HCT116 (cell line): ENCODE measurements around the gene IL1RL1. TPM values are rescaled to one million over a fixed set of nuclear protein-coding genes. Genes with fewer than 3 reads are reported as not detected.

Experiments
- ATAC-seq: fragments of 200-7000 bp; cut with Tn5 transposase; 2 replicates; pipeline ENCODE4 v1.9.1; 2020; ENCODE audit warnings: mild to moderate bottlenecking, moderate library complexity
- BruUV-seq: library from RNA; stranded (reverse); fragments of 400-500 nt; replicated peaks from 2 replicates; lab custom pipeline; 2021; lab: Mats Ljungman, UMichigan
- CTCF ChIA-PET: fragments of 300-600 bp; sonication (Branson Sonifier 250); formaldehyde crosslinking; loops from one replicate; lab custom pipeline; 2021; ENCODE audit warnings: antibody characterized with exemption; lab: Charles Lee
- POLR2A ChIA-PET: fragments of 300-600, 350-600 bp; sonication (Branson Sonifier 250); formaldehyde crosslinking; loops from one replicate; lab custom pipeline; 2021; ENCODE audit warnings: antibody characterized with exemption; lab: Charles Lee
- RAD21 ChIA-PET, 2 experiments: fragments of 300-600 bp; sonication (Branson Sonifier 250); formaldehyde crosslinking; loops; one replicate each; lab custom pipeline; 2023; ENCODE audit warnings: low total read pairs in 2 of 2; ENCODE audit not compliant: uncharacterized antibody in 2 of 2, unreplicated experiment in 2 of 2, low non-redundant PET in 1 of 2; lab: Charles Lee
- DNase-seq: peaks from one replicate; pipeline ENCODE4 v3.0.0-alpha.2; 2010; ENCODE audit warnings: low read depth, low spot score
- H2AFZ ChIP-seq: fragments of 200-600 bp; shearing (Covaris generic), sonication (generic); 2 replicates; pipeline ENCODE4 v1.6.1; 2017; ENCODE audit warnings: low read depth, mixed run types, mixed read lengths, antibody characterized with exemption, low read length; ENCODE audit not compliant: poor library complexity, severe bottlenecking
- H3K27ac ChIP-seq: 2 replicates; pipeline ENCODE4 v1.5.1; 2012; ENCODE audit warnings: low read depth, low read length
- H3K27me3 ChIP-seq: fragments of 200-600 bp; sonication (generic); 2 replicates; pipeline ENCODE4 v1.6.1; 2016; ENCODE audit warnings: mixed run types, low read length, mixed read lengths; ENCODE audit not compliant: insufficient read depth
- H3K36me3 ChIP-seq, 2 experiments: fragments of 200-500 bp in 1 of 2; fragments of 200-600 bp in 1 of 2; sonication (Bioruptor generic) in 1 of 2; sonication (generic) in 1 of 2; 2 replicates each; pipeline versions ENCODE4 v1.5.1 to v1.6.1; 2014 to 2016; ENCODE audit warnings: low read length in 2 of 2, inconsistent platforms in 1 of 2, mixed read lengths in 1 of 2, mixed run types in 1 of 2; ENCODE audit not compliant: insufficient read depth in 2 of 2, control insufficient read depth in 1 of 2
- H3K4me1 ChIP-seq, 2 experiments: fragments of 200-600 bp in 1 of 2; sonication (generic) in 1 of 2; 2 replicates each; pipeline versions ENCODE4 v1.5.1 to v1.6.1; 2012 to 2017; ENCODE audit warnings: low read length in 2 of 2, inconsistent platforms in 1 of 2, mild to moderate bottlenecking in 1 of 2, mixed read lengths in 1 of 2, mixed run types in 1 of 2, moderate library complexity in 1 of 2; ENCODE audit not compliant: insufficient read depth in 2 of 2, control insufficient read depth in 1 of 2
- H3K4me2 ChIP-seq: fragments of 200-600 bp; sonication (generic); 2 replicates; pipeline ENCODE4 v1.6.1; 2017; ENCODE audit warnings: mixed run types, low read length, mixed read lengths
- H3K4me3 ChIP-seq, 2 experiments: fragments of 200-600 bp in 1 of 2; sonication (generic) in 1 of 2; replicated peaks in 1 of 2; 2 replicates each; pipeline ENCODE4 v1.5.1; 2011 to 2016; ENCODE audit warnings: low read length in 2 of 2, control low read depth in 1 of 2, low read depth in 1 of 2, mild to moderate bottlenecking in 1 of 2, mixed read lengths in 1 of 2, mixed run types in 1 of 2
- H3K79me2 ChIP-seq: fragments of 200-600 bp; sonication (generic); 2 replicates; pipeline ENCODE4 v1.6.1; 2017; ENCODE audit warnings: mild to moderate bottlenecking, mixed run types, low read length, moderate library complexity, mixed read lengths; ENCODE audit not compliant: insufficient read depth
- H3K9ac ChIP-seq: fragments of 200-600 bp; sonication (generic); 2 replicates; pipeline ENCODE4 v1.6.1; 2016; ENCODE audit warnings: low read length, mixed read lengths
- H3K9me2 ChIP-seq: fragments of 200-600 bp; sonication (generic), shearing (Covaris generic); 2 replicates; pipeline ENCODE4 v1.6.1; 2017; ENCODE audit warnings: mixed run types, mild to moderate bottlenecking, moderate library complexity; ENCODE audit not compliant: insufficient read depth
- H3K9me3 ChIP-seq, 2 experiments: fragments of 200-500 bp in 1 of 2; fragments of 200-600 bp in 1 of 2; sonication (Bioruptor generic) in 1 of 2; sonication (generic) in 1 of 2; 2 replicates each; pipeline ENCODE4 v1.6.1; 2014 to 2017; ENCODE audit warnings: low read length in 2 of 2, mixed read lengths in 2 of 2, inconsistent platforms in 1 of 2, low read depth in 1 of 2, mild to moderate bottlenecking in 1 of 2, mixed run types in 1 of 2, moderate library complexity in 1 of 2; ENCODE audit not compliant: control insufficient read depth in 1 of 2, insufficient read depth in 1 of 2
- H4K20me1 ChIP-seq: fragments of 200-600 bp; sonication (generic), shearing (Covaris generic); 2 replicates; pipeline ENCODE4 v1.6.1; 2017; ENCODE audit warnings: mixed run types, mild to moderate bottlenecking, moderate library complexity; ENCODE audit not compliant: insufficient read depth
- CEBPB ChIP-seq: IDR thresholded peaks from 2 replicates; pipeline ENCODE4 v1.6.1; 2012; ENCODE audit warnings: low read depth
- EGR1 ChIP-seq: IDR thresholded peaks from 2 replicates; pipeline ENCODE4 v1.6.1; 2012; ENCODE audit warnings: low read depth
- EZH2 ChIP-seq: fragments of 200-600 bp; sonication (generic); IDR thresholded peaks from 2 replicates; pipeline ENCODE4 v1.6.1; 2017; ENCODE audit warnings: antibody characterized with exemption, mixed run types
- JUND ChIP-seq: IDR thresholded peaks from 2 replicates; pipeline ENCODE4 v1.6.1; 2012
- POLR2AphosphoS5 ChIP-seq: IDR thresholded peaks from 2 replicates; pipeline ENCODE4 v1.6.1; 2011; ENCODE audit warnings: mild to moderate bottlenecking, low read depth, low read length, moderate library complexity
- REST ChIP-seq: IDR thresholded peaks from 2 replicates; pipeline ENCODE4 v1.6.1; 2012; ENCODE audit warnings: low read depth
- SIN3A ChIP-seq: IDR thresholded peaks from 2 replicates; pipeline ENCODE4 v1.6.1; 2012; ENCODE audit warnings: low read depth
- YY1 ChIP-seq: IDR thresholded peaks from 2 replicates; pipeline ENCODE4 v1.6.1; 2011; ENCODE audit warnings: low read length, low read depth, moderate library complexity, mild to moderate bottlenecking; ENCODE audit not compliant: insufficient replicate concordance; ENCODE audit errors: extremely low read depth
- ZNF274 ChIP-seq: fragments of 200-500 bp; sonication (Bioruptor generic); IDR thresholded peaks from 2 replicates; pipeline ENCODE4 v1.6.1; 2014; ENCODE audit warnings: mild to moderate bottlenecking, low read depth, low read length, inconsistent platforms
- intact Hi-C: fragments of 100-400 bp; cut with micrococcal nuclease; formaldehyde crosslinking; loops from 2 replicates; pipeline ENCODE4 v1.10.0; 2022
- total RNA-seq: library from RNA; stranded (reverse); gene quantifications from one replicate; pipeline ENCODE4 v1.2.1, GENCODE V29; 2021; ENCODE audit not compliant: unreplicated experiment
- TF ChIP-seq, protein P1 (sequence below): IDR thresholded peaks from 2 replicates; pipeline ENCODE4 v1.6.1; 2012
- TF ChIP-seq, protein P2 (sequence below): IDR thresholded peaks from 2 replicates; pipeline ENCODE4 v1.6.1; 2011; ENCODE audit warnings: mild to moderate bottlenecking, low read length, moderate library complexity; ENCODE audit not compliant: insufficient replicate concordance; ENCODE audit errors: extremely low read depth

Gene IL1RL1
- total RNA-seq, 1 experiment from 2014 or later, result not detected

DNA sequence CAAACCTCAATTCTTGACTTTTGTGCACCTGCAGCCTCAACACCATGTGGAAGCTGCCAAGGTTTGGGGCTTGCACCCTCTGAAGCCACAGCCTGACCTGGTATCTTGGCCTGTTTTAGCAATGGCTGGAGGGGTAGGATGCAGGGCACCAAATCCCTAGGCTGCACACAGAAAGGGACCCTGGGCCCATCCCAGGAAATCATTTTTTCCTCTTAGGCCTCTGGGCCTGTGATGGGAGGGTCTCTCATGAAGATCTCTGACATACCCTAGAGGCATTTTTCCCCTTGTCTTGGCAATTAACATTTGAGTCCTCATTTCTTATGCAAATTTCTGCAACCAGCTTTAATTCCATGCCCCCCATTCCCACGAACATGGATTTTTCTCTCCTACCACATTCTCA, 54.4 kb downstream of the IL1RL1 start:
- H3K27ac ChIP-seq, result no peak overlapping the region
- no peak overlapping the region for H2AFZ ChIP-seq
- ChIA-PET POLR2A (no interaction called here), CTCF (no interaction called here), RAD21 (no interaction called here)
- H3K9me2 ChIP-seq, result no peaks in the 10 kb centered on the region
- H3K9me3 ChIP-seq, result peaks cover 0 to 7% of the 10 kb centered on the region in 2 experiments; a peak in 2 of 4 replicates
- no TSS peak for BruUV-seq
- no peaks in the 10 kb centered on the region for H3K27me3 ChIP-seq
- H3K4me1 ChIP-seq, result no peaks in the 10 kb centered on the region
- no peak for ATAC-seq
- H4K20me1 ChIP-seq, result no peaks in the 10 kb centered on the region
- no peak for DNase-seq
- intact Hi-C loops, result no loop called here
- no peak overlapping the region for H3K9ac ChIP-seq
- no peaks in the 10 kb centered on the region for H3K36me3 ChIP-seq
- TF ChIP-seq SIN3A (no peak), ZNF274 (no peak), POLR2AphosphoS5 (no peak)
- TF ChIP-seq, protein P1, sequence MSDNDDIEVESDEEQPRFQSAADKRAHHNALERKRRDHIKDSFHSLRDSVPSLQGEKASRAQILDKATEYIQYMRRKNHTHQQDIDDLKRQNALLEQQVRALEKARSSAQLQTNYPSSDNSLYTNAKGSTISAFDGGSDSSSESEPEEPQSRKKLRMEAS, result no peak
- TF ChIP-seq, protein P2, sequence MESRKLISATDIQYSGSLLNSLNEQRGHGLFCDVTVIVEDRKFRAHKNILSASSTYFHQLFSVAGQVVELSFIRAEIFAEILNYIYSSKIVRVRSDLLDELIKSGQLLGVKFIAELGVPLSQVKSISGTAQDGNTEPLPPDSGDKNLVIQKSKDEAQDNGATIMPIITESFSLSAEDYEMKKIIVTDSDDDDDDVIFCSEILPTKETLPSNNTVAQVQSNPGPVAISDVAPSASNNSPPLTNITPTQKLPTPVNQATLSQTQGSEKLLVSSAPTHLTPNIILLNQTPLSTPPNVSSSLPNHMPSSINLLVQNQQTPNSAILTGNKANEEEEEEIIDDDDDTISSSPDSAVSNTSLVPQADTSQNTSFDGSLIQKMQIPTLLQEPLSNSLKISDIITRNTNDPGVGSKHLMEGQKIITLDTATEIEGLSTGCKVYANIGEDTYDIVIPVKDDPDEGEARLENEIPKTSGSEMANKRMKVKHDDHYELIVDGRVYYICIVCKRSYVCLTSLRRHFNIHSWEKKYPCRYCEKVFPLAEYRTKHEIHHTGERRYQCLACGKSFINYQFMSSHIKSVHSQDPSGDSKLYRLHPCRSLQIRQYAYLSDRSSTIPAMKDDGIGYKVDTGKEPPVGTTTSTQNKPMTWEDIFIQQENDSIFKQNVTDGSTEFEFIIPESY, result no peak
- TF ChIP-seq, all 23 proteins: peak for 0
- Histone ChIP-seq H3K4me3 (no peak overlapping the region), H3K79me2 (no peaks in the 10 kb centered on the region), H3K4me2 (no peak overlapping the region)

- H3K9me3 ChIP-seq, result peaks cover 0 to 7% of the 10 kb centered on the region in 2 experiments; a peak in 2 of 4 replicates
- H2AFZ ChIP-seq, result no peak overlapping the region
- POLR2A ChIA-PET, result no interaction called here
- no peak overlapping the region for H3K27ac ChIP-seq
- no peak overlapping the region for H3K4me2 ChIP-seq
- DNase-seq (no peak), ATAC-seq (no peak)
- no peaks in the 10 kb centered on the region for H3K36me3 ChIP-seq
- intact Hi-C loops, result no loop called here
- H3K4me3 ChIP-seq, result no peak overlapping the region
- H3K9ac ChIP-seq, result no peak overlapping the region
- no peaks in the 10 kb centered on the region for H3K27me3 ChIP-seq
- RAD21 ChIA-PET, result no interaction called here
- H3K79me2 ChIP-seq, result no peaks in the 10 kb centered on the region
- CTCF ChIA-PET, result no interaction called here
- H3K4me1 ChIP-seq, result no peaks in the 10 kb centered on the region
- H3K9me2 ChIP-seq, result no peaks in the 10 kb centered on the region
- no TSS peak for BruUV-seq
- H4K20me1 ChIP-seq, result no peaks in the 10 kb centered on the region
- no peak for TF ChIP-seq JUND
- no peak for TF ChIP-seq CEBPB
- TF ChIP-seq EGR1, result no peak
- TF ChIP-seq REST, result no peak
- TF ChIP-seq, protein P2, result no peak
- no peak for TF ChIP-seq YY1
- no peak for TF ChIP-seq EZH2
- no peak for TF ChIP-seq POLR2AphosphoS5
Measured at GRCh38 chr2:102366406-102367112, 55.2 kb downstream of the IL1RL1 start.
